Peyer's patch (tissue), 4 donors: ENCODE data around the gene TRIM52.

Experiments used
- POLR2A ChIP-seq, 2 donors: fragments of 450-650 bp; IDR thresholded peaks; one replicate each; pipeline ENCODE4 v1.5.1; 2017; ENCODE audit warnings: antibody characterized with exemption in 2 of 2, mild to moderate bottlenecking in 2 of 2, moderate library complexity in 2 of 2
- TF ChIP-seq, protein P1 (sequence below), 6 experiments: fragments of 450-650 bp in 4 of 6; fragments of 200-600 bp in 2 of 6; sonication (generic) in 1 of 6; IDR thresholded peaks; one replicate each; pipeline ENCODE4 v1.5.1; 2017 to 2019; ENCODE audit warnings: antibody characterized with exemption in 6 of 6, mild to moderate bottlenecking in 3 of 6, moderate library complexity in 1 of 6

DNA sequence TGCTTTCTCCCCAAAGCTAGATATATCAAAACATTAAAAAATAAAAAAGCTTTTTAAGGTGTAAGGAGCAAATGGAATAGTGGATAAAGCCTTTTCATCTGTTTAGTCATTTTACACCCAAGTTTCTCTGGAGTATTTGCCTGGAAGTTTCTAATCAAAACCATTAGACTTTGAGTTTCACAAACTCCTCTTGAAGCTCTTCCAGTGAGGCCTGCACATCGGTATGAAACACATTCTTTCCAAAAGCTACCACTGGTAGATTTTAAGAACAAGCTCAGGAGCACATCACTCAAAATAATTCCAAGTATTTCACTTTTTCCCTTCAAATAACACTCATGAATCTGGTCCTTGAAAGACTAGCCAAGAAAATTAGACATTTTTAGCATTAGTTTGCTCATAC, 5.7 kb downstream of the TRIM52 start:
- no peak for TF ChIP-seq POLR2A (IDR thresholded peaks at IDR 0.05)
- TF ChIP-seq, protein P1, sequence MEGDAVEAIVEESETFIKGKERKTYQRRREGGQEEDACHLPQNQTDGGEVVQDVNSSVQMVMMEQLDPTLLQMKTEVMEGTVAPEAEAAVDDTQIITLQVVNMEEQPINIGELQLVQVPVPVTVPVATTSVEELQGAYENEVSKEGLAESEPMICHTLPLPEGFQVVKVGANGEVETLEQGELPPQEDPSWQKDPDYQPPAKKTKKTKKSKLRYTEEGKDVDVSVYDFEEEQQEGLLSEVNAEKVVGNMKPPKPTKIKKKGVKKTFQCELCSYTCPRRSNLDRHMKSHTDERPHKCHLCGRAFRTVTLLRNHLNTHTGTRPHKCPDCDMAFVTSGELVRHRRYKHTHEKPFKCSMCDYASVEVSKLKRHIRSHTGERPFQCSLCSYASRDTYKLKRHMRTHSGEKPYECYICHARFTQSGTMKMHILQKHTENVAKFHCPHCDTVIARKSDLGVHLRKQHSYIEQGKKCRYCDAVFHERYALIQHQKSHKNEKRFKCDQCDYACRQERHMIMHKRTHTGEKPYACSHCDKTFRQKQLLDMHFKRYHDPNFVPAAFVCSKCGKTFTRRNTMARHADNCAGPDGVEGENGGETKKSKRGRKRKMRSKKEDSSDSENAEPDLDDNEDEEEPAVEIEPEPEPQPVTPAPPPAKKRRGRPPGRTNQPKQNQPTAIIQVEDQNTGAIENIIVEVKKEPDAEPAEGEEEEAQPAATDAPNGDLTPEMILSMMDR (IDR thresholded peaks at IDR 0.05), result no peak
